HG02623 (cell line): ENCODE measurements around the gene DYNLT2.
A peak's percentile ranks its signal among the peaks of the same experiment; 100 is the strongest.
"Not testable (repeated sequence)": the region's sequence is repeated elsewhere in the genome, so short reads cannot be mapped to it uniquely, and the experiment has no call there.

Experiments used
- ATAC-seq: cut with Tn5 transposase; IDR thresholded peaks from one replicate; pipeline ENCODE4 v1.9.1; 2021; ENCODE audit warnings: moderate library complexity; ENCODE audit not compliant: unreplicated experiment

The DYNLT2 gene

DNA sequence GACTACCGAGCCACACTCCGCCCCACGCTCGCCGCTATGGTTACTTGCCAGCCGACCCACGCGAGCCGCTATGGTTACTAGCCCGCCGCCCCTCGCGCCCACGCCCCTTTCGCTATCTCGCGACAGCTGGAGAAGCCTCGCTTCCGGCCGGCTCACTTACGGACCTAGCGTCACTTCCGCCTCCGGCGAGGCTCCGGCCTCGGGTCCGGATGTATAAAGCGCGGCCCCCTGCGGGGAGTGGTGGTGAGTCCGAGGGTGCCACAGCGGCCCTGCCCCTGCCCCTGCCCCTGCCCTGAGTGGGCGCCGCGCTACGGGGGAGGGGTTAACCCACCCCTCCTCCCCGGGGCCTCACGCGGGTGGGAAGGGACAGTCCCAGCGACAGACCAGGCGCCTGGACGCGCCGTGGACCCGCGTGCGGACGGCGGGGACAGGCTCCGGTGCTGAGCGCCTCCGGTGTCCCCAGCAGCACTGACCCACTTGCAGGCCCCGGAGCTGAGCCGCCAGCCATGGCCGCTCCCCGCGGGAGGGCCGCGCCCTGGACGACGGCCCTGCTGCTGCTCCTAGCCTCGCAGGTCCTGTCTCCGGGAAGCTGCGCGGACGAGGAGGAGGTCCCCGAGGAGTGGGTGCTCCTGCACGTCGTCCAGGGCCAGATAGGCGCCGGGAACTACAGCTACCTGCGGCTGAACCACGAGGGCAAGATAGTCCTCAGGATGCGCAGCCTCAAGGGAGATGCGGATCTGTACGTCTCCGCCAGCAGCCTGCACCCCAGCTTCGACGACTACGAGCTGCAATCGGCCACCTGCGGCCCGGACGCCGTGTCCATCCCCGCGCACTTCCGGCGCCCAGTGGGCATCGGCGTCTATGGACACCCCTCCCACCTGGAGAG is 49.2 kb downstream of the DYNLT2 start, which contains the start of the genes C6orf120 and WDR27:
Gene C6orf120 (plus strand): TSS at position 173 of the 886 bp plus-strand sequence. CDS start 334 bp downstream, at position 507.
Gene WDR27 (minus strand): TSS at position 76 of the 886 bp plus-strand sequence. CDS start 13,024 bp downstream, outside the sequence.
- ATAC-seq, result peak; percentile 94

DNA sequence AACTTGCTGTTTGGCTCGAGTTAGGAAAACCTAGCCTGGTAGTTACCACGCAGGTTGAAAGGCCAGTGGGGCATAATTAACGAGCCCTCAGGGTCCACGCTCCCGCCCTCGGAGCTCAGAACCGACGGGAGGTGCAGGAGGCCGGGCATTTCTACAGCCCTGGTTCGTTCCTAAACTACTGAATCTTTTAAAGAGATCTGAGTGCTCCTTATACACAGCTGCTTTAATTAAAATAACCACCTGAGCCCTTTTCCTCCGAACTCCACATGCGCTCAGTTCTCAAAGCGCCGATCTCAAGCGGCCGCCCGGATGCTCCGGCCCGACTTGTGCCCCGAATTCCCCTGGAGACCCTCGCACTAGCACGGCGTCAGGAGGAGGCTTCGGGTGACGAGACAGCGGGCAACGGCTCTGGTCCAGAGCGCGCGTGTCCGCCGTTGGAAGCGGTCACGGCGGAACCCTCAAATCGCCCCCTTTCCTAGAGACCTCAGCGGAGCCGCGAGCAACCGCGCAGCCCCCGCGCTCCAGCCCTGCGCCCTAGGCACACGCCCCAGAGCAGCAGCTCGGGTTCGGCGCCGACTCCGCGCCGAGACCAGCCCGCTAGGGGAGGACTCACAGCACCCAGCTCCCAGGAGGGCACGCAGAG is 49.9 kb downstream of the DYNLT2 start:
- ATAC-seq, result no peak

DNA sequence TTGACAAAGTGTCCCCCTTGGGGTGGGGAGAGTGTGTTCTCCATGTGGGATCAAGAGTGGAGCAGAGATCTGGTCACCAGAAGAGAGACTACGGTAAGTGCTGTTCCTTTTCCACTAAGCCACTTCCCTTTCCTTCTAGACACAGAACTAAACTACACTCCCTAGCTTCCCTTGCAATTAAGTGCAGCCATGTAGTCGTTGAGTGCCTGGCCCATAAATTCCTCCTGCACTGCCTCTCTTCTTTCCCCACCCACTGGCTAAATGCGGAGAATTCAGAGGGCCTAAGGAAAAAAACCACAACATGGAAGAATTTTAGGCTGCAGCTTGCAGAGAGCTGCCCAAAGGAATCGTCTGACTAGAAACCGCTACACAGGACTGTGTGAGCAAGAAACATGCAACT is 51.1 kb downstream of the DYNLT2 start:
- ATAC-seq, result no peak

DNA sequence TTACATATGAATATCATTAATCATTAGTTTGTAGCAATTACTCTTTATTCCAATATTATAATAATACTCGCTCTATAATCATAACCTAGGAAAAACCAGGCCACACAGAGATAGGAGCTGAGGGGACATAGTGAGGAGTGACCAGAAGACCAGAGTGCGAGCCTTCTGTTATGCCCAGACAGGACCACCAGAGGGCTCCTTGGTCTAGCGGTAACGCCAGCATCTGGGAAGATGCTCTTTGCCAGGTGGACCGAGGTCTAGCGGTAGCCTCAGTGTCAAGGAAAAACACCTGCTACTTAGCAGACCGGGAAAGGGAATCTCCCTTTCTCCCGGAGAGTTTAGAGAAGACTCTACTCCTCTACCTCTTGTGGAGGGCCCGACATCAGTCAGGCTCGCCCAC is 54.3 kb downstream of the DYNLT2 start:
- not testable (repeated sequence) for ATAC-seq

DNA sequence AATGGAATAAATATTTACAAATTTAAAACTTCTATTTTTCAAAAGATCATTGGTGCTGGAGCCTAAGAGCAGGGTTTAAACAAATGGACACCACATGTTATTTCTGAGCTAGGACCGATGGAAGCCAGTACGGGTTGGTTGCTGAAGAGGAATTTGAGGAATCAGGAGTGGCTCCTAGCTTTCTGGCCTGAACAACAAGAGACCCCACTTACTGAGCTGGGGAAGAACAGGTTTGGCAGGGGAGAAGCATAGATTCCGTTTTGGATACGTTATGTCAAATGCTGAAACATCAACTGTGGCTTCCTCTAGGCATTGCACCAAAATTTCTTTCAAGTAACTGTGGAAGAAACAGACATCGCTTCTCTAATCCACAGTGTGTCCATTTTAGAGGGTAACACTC is 56.2 kb downstream of the DYNLT2 start:
- no peak for ATAC-seq

DNA sequence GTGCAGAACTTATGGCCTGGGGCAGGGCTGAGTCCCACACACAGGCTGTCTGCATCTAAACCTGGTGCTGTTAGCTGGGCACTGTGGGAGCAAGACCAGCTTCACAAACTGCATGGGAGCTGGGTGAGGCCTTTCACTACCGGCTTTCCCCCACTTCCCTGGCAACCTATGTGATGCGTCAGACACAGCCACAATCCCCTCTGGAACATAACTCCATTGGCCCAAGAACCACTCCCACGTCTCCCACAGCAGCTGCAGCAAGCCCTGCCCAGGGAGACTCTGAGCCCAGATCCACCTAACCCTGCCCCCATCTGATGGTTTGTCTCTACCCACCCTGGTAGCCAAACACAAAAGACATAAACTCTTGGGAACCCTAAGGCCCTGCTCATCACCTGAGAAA is 58.9 kb downstream of the DYNLT2 start:
- ATAC-seq, result no peak

DNA sequence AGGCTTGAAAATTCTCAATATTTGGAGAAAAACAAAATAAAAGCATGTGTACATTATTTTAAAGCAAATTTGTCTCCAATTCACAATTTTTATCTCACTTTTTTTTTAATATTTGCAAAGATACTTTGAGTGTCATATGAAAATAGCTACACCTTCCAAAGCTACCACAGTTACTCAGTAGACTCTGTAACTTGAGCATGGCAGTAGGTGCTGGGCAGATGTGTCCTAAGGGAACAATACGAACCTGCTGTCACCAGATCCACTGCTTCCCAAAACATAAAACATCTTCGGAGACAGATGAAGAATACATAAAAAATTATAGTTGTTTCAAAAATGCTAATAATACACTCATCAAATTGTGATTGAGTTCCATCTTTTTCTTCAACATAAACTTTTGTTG is 60.1 kb downstream of the DYNLT2 start:
- no peak for ATAC-seq
